HL-60 (cell line): ENCODE results near the gene VWA1.

ENCODE experiments used
- DNase-seq, 2 experiments: peaks; one replicate each; pipeline ENCODE4 v3.0.0-alpha.2; 2010 to 2020; ENCODE audit warnings: low read depth in 1 of 2, low spot score in 1 of 2
- H3K27ac ChIP-seq: fragments of 250-450 bp; sonication (Bioruptor Pico); replicated peaks from 2 replicates; pipeline ENCODE4 v1.5.1; 2020; ENCODE audit warnings: mild to moderate bottlenecking, moderate library complexity
- H3K27me3 ChIP-seq: fragments of 250-450 bp; sonication (Bioruptor Pico); 2 replicates; pipeline ENCODE4 v1.5.1; 2021; ENCODE audit warnings: mild to moderate bottlenecking, moderate library complexity; ENCODE audit not compliant: insufficient read depth, poor library complexity, severe bottlenecking
- H3K4me3 ChIP-seq: replicated peaks from 2 replicates; pipeline ENCODE4 v1.5.1; 2011; ENCODE audit warnings: mild to moderate bottlenecking, control low read depth, low read length; ENCODE audit not compliant: insufficient read depth
- CTCF ChIP-seq: IDR thresholded peaks from one replicate; pipeline ENCODE4 v1.5.1; 2011; ENCODE audit warnings: low read length, control low read depth, inconsistent platforms; ENCODE audit not compliant: insufficient read depth
- GABPA ChIP-seq: IDR thresholded peaks from 2 replicates; pipeline ENCODE4 v1.6.1; 2012; ENCODE audit warnings: low read depth
- POLR2AphosphoS5 ChIP-seq: IDR thresholded peaks from 2 replicates; pipeline ENCODE4 v1.6.1; 2012; ENCODE audit warnings: low read depth
- SPI1 ChIP-seq: IDR thresholded peaks from 2 replicates; pipeline ENCODE4 v1.6.1; 2012; ENCODE audit warnings: low read depth, mild to moderate bottlenecking, borderline replicate concordance
- TF ChIP-seq, protein P1 (sequence below): IDR thresholded peaks from 2 replicates; pipeline ENCODE4 v1.6.1; 2012; ENCODE audit warnings: low read depth; ENCODE audit not compliant: insufficient replicate concordance

Gene VWA1

GRCh38 chr1:1393428-1393827 lies 42.1 kb upstream of the VWA1 start:
- no peak for DNase-seq
- no peaks in the 10 kb centered on the region for H3K27me3 ChIP-seq
- no peak overlapping the region for H3K27ac ChIP-seq
- TF ChIP-seq, protein P1, sequence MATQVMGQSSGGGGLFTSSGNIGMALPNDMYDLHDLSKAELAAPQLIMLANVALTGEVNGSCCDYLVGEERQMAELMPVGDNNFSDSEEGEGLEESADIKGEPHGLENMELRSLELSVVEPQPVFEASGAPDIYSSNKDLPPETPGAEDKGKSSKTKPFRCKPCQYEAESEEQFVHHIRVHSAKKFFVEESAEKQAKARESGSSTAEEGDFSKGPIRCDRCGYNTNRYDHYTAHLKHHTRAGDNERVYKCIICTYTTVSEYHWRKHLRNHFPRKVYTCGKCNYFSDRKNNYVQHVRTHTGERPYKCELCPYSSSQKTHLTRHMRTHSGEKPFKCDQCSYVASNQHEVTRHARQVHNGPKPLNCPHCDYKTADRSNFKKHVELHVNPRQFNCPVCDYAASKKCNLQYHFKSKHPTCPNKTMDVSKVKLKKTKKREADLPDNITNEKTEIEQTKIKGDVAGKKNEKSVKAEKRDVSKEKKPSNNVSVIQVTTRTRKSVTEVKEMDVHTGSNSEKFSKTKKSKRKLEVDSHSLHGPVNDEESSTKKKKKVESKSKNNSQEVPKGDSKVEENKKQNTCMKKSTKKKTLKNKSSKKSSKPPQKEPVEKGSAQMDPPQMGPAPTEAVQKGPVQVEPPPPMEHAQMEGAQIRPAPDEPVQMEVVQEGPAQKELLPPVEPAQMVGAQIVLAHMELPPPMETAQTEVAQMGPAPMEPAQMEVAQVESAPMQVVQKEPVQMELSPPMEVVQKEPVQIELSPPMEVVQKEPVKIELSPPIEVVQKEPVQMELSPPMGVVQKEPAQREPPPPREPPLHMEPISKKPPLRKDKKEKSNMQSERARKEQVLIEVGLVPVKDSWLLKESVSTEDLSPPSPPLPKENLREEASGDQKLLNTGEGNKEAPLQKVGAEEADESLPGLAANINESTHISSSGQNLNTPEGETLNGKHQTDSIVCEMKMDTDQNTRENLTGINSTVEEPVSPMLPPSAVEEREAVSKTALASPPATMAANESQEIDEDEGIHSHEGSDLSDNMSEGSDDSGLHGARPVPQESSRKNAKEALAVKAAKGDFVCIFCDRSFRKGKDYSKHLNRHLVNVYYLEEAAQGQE = no peak
- TF ChIP-seq SPI1 (no peak), POLR2AphosphoS5 (no peak), CTCF (no peak), GABPA (no peak)
- H3K4me3 ChIP-seq = no peak overlapping the region

DNA sequence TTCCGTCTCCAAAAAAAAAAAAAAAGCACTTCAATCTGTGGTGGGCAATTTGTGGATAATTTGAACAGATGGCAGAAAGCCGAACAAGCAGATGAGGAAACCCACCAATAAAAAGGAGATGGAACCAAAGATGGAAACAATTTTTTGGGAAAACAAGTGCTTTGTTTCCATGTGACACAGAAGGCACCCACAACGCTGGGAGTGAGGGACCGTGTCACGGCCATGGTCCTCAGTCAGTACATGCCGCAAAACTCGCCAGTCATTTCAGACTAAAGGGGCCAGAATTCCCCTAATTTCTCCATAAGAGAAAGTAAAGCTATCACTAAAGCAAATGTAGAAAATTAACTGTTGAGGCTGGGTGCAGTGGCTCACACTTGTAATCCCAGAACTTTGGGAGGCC lies 41.4 kb upstream of the VWA1 start:
- TF ChIP-seq SPI1 = no peak
- TF ChIP-seq GABPA = no peak
- no peak for TF ChIP-seq CTCF
- H3K27me3 ChIP-seq = no peaks in the 10 kb centered on the region
- no peak for DNase-seq
- H3K27ac ChIP-seq = no peak overlapping the region
- H3K4me3 ChIP-seq = no peak overlapping the region

GRCh38 chr1:1395166-1395565 lies 40.3 kb upstream of the VWA1 start:
- no peak for DNase-seq
- Histone ChIP-seq H3K27ac (no peak overlapping the region), H3K4me3 (no peak overlapping the region), H3K27me3 (no peaks in the 10 kb centered on the region)
- TF ChIP-seq GABPA (no peak), POLR2AphosphoS5 (no peak), CTCF (no peak), SPI1 (no peak)
- TF ChIP-seq, protein P1 = no peak

DNA sequence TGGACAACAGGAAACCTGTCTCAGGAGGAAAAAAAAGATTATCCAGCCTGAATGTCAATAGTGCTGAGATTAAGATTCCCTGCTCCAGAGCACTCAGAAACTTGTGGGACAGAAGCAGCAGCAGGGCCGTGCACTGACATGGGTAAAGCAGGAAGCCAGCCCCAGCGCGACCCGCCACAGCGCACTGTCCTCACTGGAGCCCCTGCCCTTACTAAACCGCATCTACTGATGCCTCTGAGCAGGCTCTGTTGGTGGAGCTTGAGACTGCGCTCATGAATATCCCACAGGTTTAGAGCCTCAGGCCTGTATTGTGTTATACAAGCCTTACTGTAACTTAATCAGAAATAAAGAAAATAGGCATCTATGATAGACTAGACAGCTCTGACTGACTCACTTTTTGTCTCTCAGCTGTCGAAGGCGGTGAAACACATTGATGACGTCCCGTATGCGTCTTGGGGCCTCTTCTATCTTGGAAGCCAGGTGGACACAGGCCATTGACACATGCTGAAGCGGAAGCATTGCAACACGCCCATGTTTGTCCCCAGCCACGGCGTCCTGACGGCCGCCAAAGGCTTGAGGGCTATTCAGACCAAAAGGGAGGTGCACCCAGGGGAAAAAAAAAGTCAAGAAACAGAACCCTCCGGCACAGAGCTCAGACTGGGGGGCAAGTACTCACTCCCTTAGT lies 37.5 kb upstream of the VWA1 start:
- no peaks in the 10 kb centered on the region for H3K27me3 ChIP-seq
- TF ChIP-seq CTCF (no peak), POLR2AphosphoS5 (peak; percentile 48), GABPA (0 out of 2 replicates have a peak, but pooled peaks have one; percentile 37)
- TF ChIP-seq, protein P1 = no peak
- H3K4me3 ChIP-seq = peak overlapping the region; percentile 88
- peak overlapping the region; percentile 92 for H3K27ac ChIP-seq
- peak; percentile 68 to 77 for DNase-seq
